Measurements from ENCODE around the gene GAB3. TPM values are rescaled to one million over a fixed set of nuclear protein-coding genes. Genes with fewer than 3 reads are reported as not detected.

GAB3 gene
- total and polyA plus RNA-seq, 12 donors: 1.9 to 11.8 (median 5.0) TPM

DNA sequence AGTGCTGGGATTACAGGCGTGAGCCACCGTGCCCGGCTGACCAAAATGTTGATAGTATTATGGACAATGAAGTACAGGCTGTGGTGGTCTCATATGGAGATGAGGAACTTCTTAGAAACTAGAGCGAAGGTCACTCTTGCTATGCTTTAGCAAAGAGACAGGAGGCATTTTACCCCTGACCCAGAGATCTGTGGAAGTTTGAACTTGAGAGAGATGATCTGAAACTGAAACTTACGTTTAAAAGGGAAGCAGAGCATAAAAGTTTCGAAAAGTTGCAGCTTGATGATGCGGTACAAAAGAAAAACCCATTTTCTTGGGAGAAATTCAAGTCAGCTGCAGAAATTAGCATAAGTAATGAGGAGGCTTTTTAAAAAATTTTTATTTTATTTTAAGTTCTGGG lies 89.0 kb downstream of the GAB3 start:
- DNase-seq: no peak
- Histone ChIP-seq H3K9me3 (replicated peaks in 1 of 3) (no peaks in the 10 kb centered on the region), H3K4me1 (replicated peaks in 1 of 2) (no peaks in the 10 kb centered on the region), H3K36me3 (replicated peaks in 1 of 2) (no peaks in the 10 kb centered on the region), H3K27me3 (no peaks in the 10 kb centered on the region), H3K4me3 (no peak overlapping the region), H3K27ac (no peak overlapping the region)
- WGBS, 4 donors: 67 to 80% (median 73%) methylated on average over 7 of the region's 7 CpGs
- intact Hi-C loops (cut with DNase I): no loop called here
- no peak for TF ChIP-seq POLR2A (IDR thresholded peaks at IDR 0.05)
- TF ChIP-seq, protein P1, sequence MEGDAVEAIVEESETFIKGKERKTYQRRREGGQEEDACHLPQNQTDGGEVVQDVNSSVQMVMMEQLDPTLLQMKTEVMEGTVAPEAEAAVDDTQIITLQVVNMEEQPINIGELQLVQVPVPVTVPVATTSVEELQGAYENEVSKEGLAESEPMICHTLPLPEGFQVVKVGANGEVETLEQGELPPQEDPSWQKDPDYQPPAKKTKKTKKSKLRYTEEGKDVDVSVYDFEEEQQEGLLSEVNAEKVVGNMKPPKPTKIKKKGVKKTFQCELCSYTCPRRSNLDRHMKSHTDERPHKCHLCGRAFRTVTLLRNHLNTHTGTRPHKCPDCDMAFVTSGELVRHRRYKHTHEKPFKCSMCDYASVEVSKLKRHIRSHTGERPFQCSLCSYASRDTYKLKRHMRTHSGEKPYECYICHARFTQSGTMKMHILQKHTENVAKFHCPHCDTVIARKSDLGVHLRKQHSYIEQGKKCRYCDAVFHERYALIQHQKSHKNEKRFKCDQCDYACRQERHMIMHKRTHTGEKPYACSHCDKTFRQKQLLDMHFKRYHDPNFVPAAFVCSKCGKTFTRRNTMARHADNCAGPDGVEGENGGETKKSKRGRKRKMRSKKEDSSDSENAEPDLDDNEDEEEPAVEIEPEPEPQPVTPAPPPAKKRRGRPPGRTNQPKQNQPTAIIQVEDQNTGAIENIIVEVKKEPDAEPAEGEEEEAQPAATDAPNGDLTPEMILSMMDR (IDR thresholded peaks at IDR 0.05): no peak

DNA sequence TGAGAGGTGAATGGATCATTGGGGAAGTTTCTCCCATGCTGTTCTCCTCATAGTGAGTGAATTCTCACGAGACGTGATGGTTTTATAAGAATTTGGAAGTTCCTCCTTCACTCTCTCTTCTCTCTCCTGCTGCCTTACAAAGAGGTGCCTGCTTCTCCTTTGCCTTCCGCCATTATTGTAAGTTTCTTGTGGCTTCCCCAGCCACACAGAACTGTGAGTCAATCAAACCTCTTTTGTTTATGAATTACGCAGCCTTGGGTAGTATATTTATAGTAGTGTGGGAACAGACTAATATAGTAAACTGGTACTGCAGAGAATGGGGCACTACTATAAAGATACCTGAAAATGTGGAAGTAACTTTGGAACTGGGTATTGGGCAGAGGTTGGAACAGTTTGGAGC lies 89.7 kb downstream of the GAB3 start:
- intact Hi-C loops (cut with DNase I): no loop called here

GRCh38 chrX:154660541-154660940 lies 90.3 kb downstream of the GAB3 start:
- H3K27ac ChIP-seq: no peak overlapping the region
- no peaks in the 10 kb centered on the region for H3K27me3 ChIP-seq
- no peaks in the 10 kb centered on the region for H3K4me1 ChIP-seq (replicated peaks in 1 of 2)
- H3K9me3 ChIP-seq (replicated peaks in 1 of 3): no peaks in the 10 kb centered on the region
- WGBS, 4 donors: 81 to 83% (median 82%) methylated on average over 6 of the region's 6 CpGs
- intact Hi-C loops (cut with DNase I): no loop called here
- no peak overlapping the region for H3K4me3 ChIP-seq
- TF ChIP-seq POLR2A (IDR thresholded peaks at IDR 0.05): no peak
- TF ChIP-seq, protein P1 (IDR thresholded peaks at IDR 0.05): no peak
- no peaks in the 10 kb centered on the region for H3K36me3 ChIP-seq (replicated peaks in 1 of 2)
- no peak for DNase-seq

More for the DNA sequence above, 89.7 kb downstream of the GAB3 start:
- Histone ChIP-seq H3K9me3 (replicated peaks in 1 of 3) (no peaks in the 10 kb centered on the region), H3K27me3 (no peaks in the 10 kb centered on the region), H3K27ac (no peak overlapping the region), H3K4me1 (replicated peaks in 1 of 2) (no peaks in the 10 kb centered on the region), H3K36me3 (replicated peaks in 1 of 2) (no peaks in the 10 kb centered on the region), H3K4me3 (no peak overlapping the region)
- WGBS, 4 donors: 69 to 85% (median 74%) methylated on average over 4 of the region's 4 CpGs
- DNase-seq: no peak
- no peak for TF ChIP-seq POLR2A (IDR thresholded peaks at IDR 0.05)
- TF ChIP-seq, protein P1 (IDR thresholded peaks at IDR 0.05): no peak

- intact Hi-C loops (cut with DNase I): no loop called here
- H3K27ac ChIP-seq: no peak overlapping the region
- TF ChIP-seq, protein P1 (IDR thresholded peaks at IDR 0.05): no peak
- no peak for TF ChIP-seq POLR2A (IDR thresholded peaks at IDR 0.05)
- H3K27me3 ChIP-seq: no peaks in the 10 kb centered on the region
- DNase-seq: no peak
- no peak overlapping the region for H3K4me3 ChIP-seq
- H3K4me1 ChIP-seq (replicated peaks in 1 of 2): no peaks in the 10 kb centered on the region
- no peaks in the 10 kb centered on the region for H3K9me3 ChIP-seq (replicated peaks in 1 of 3)
- no peaks in the 10 kb centered on the region for H3K36me3 ChIP-seq (replicated peaks in 1 of 2)
- WGBS, 4 donors: 85 to 89% (median 87%) methylated on average over 10 to 11 of the region's 11 CpGs
Observed at GRCh38 chrX:154658957-154659356, 91.9 kb downstream of the GAB3 start.
